ENCODE measurements around the gene SCIN. TPM values are rescaled to one million over a fixed set of nuclear protein-coding genes. Genes with fewer than 3 reads are reported as not detected.

The SCIN gene
- total RNA-seq, 1 donor from 2014 or later, result 1.0 TPM

GRCh38 chr7:12706900-12707536, 136.5 kb downstream of the SCIN start:
- H3K9me3 ChIP-seq (ENCODE audit: control insufficient read depth in 3 of 3, low read length in 3 of 3), result no peaks in the 10 kb centered on the region
- H3K4me1 ChIP-seq (ENCODE audit: control insufficient read depth in 3 of 3, insufficient read depth in 3 of 3, low read length in 3 of 3), result peaks cover 0 to 7% (median 0%) of the 10 kb centered on the region in 3 donors
- no peaks in the 10 kb centered on the region for H3K27me3 ChIP-seq (ENCODE audit: control insufficient read depth in 3 of 3, insufficient read depth in 3 of 3, low read length in 3 of 3)
- no peaks in the 10 kb centered on the region for H3K36me3 ChIP-seq (ENCODE audit: control insufficient read depth in 3 of 3, insufficient read depth in 3 of 3, low read length in 3 of 3)
- H3K4me3 ChIP-seq (ENCODE audit: low read length in 3 of 3), result no peak overlapping the region
- H3K9ac ChIP-seq (ENCODE audit: low read depth in 1 of 3, low read length in 3 of 3), result no peak overlapping the region
- H3K27ac ChIP-seq (ENCODE audit: low read depth, low read length), result no peak overlapping the region

- no peak overlapping the region for H3K9ac ChIP-seq (ENCODE audit: low read depth in 1 of 3, low read length in 3 of 3)
- H3K36me3 ChIP-seq (ENCODE audit: control insufficient read depth in 3 of 3, insufficient read depth in 3 of 3, low read length in 3 of 3), result no peaks in the 10 kb centered on the region
- H3K4me3 ChIP-seq (ENCODE audit: low read length in 3 of 3), result no peak overlapping the region
- H3K4me1 ChIP-seq (ENCODE audit: control insufficient read depth in 3 of 3, insufficient read depth in 3 of 3, low read length in 3 of 3), result peaks cover 0 to 7% (median 0%) of the 10 kb centered on the region in 3 donors
- H3K27ac ChIP-seq (ENCODE audit: low read depth, low read length), result no peak overlapping the region
- H3K9me3 ChIP-seq (ENCODE audit: control insufficient read depth in 3 of 3, low read length in 3 of 3), result no peaks in the 10 kb centered on the region
- no peaks in the 10 kb centered on the region for H3K27me3 ChIP-seq (ENCODE audit: control insufficient read depth in 3 of 3, insufficient read depth in 3 of 3, low read length in 3 of 3)
Observed at GRCh38 chr7:12708314-12708713, 137.8 kb downstream of the SCIN start.

Small RNAs within 50 kb of the gene (small RNA-seq; reads per million reads assigned to genes)
- not detected for gene RF00264

Other genes with a start within 250 kb of the SCIN start
- 0.52 TPM for gene VWDE, start 166.9 kb upstream of the SCIN start, total RNA-seq
- 35.5 TPM for gene ARL4A, start 116.9 kb downstream of the SCIN start, total RNA-seq